Renal cortical epithelial cell (primary cell): ENCODE results near the gene DHX32. TPM values are rescaled to one million over a fixed set of nuclear protein-coding genes. Genes with fewer than 3 reads are reported as not detected.
"Not testable (repeated sequence)": the region's sequence is repeated elsewhere in the genome, so short reads cannot be mapped to it uniquely, and the experiment has no call there.

Experiments used
- DNase-seq: peaks from one replicate; pipeline ENCODE4 v3.0.0-alpha.2; 2011; ENCODE audit warnings: low read depth
- total RNA-seq: library from RNA; depleted of rRNA; stranded (reverse); fragments of >200 nt; gene quantifications from 2 replicates; pipeline ENCODE4 v1.2.3, GENCODE V29; 2014

Gene DHX32
- total RNA-seq, 1 donor from 2014 or later: 66.1 TPM

DNA sequence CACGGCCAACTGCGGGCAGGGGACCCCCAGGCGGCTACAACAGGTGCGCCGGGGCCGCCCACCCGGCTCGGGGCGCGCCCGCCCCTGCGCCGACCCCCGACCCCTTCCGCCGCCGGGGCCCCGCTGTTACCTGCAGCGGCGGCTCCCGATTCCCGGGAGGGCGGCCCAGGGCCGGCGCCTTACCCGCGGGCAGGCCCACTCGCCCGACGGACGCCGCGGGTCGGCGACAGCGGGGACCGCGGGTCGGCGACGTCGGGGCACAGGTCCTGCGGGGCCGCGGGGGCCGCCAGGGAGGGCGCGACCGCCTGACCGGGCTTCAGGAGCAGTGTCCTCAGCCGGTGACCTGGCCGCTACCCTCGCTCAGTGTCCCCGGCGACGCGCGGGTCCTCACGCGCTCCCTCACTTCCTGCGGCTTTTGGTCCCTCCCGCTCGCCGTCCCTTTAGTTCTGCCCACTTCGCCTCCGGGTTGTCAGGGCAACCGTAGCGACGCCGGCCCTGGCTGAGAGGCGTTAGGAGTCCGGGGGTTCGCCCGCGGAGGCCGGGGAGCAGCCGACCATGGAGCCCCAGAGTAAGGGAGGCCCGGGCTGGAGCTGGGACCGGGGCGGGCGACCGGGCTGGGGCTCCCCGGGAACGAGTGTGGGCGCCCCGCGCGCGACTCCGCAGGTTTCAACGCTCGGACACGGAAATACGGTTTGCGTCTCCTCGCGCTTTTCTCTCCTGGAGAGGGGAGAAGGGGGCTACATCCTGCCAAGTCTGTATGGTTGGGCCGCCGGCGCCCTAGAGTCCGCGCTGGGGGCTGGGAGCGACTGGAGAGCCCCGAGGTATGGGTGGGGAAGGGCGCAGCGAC lies 15.2 kb upstream of the DHX32 start, which contains the start of gene FANK1:
Gene FANK1, plus strand, starts transcription at position 477 of the 847 bp plus-strand sequence. Its CDS starts 79 bp downstream, at position 556.
- DNase-seq: peak; percentile 55

DNA sequence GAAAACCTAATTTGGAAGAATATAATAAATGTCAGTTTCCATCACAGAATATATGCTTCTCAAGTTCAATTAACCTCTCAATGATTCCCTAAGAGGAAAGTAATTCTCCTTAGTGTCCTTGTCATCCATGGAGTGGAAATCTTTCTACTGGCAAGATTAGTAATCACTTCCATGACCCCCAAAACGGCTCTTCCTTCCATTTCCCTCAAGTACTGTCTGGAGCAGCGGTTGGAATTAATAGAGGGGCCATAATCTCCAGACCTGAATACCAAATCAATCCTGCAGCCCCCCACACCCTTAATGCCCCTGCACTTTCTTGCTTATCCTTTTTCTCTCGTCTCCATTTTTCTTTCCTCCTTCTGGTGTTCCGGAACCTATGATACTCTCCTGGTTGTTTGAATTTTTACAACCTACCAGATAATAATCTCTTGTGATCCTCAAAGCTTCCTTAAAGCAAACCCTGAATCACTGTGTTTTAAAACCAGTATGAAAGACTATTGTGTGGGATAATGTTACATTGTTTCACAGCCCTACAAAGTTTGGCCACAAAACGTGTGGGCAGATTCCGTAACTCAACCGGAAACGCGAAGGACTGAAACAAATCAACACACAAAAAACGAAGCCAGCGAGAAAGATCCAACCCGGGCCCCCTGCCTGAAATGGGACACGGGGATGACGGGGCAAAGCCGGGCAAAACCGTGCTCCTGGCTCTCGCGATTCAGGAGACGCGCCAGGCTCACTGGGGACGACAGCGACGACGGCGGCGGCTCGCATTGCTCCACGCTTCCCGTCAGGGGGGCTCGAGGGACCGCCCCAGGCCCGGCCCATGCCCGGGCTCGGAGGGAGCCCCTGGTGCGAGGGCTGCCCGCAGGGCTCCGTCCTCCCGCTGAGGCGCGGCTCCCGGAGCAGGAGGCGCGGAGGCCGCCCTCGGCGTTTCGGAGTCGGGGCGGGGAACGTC lies 14.3 kb upstream of the DHX32 start:
- peak; percentile 36 for DNase-seq

DNA sequence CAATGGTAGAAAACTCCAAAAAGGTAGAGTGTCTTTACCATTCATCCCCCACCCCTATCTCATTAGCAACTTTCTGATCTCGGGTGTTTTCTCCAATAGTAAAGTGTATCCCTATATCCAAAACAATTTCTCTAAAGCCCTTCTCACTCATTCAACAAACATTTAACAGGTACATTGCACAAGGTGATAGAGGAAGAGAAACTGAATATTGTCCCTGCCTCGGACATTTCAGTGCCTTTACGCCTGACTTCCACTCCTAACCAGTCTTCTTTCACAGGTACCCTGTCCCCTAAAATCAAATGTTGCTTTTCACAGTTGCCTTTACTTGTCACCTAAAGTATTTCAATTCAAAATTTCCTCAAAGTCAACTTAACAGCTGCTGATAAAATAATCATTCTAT lies 13.1 kb upstream of the DHX32 start:
- DNase-seq: not testable (repeated sequence)

DNA sequence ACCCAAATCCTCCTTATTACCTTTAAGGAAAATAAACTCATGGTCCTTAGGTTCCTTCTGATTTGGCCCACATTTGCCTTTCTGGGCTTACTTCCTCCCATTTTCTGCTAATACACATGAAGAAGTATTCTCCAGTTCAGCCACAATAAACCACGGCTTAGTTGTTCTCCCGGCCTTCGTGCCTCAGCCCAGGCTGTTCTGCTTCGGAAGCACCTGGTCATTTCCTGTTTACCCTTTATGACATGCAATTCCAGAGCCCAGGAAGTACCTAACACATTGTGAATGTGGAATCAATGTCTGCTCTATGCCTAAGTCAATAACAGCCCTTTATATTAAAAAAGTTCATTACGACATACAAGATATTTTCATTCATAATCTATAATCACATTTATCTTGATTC lies 11.3 kb upstream of the DHX32 start:
- peak; percentile 67 for DNase-seq

GRCh38 chr10:125889441-125889840 lies 8.3 kb upstream of the DHX32 start:
- not testable (repeated sequence) for DNase-seq

DNA sequence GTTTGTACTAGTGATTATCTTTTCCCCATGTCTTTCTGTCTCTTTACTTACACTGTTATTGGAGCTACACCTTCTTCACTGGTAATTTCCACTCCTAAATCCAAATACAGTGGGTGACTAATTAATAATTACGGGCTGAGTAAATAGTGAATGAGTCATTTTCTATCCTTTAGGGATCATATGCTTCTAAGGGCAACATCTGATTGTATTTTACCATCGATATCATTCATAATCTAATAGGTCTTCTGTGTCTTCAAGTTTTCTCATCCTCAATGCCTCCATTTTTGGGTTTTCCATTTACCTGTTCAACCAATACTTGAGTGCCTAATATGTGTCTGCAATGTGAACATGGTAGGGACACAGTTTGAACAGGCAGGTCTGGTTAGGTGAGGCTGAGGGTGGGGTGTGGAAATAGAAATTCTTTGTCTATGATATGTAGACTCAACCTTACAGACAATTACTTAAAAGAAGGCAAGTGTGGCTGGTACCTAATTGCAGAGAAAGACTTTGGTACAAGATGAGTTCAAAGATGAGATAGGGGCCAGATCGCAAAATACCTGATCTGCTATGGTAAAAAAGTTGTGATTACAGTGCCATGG lies 5.9 kb upstream of the DHX32 start:
- peak; percentile 46 for DNase-seq

GRCh38 chr10:125883211-125883610 lies 2.1 kb upstream of the DHX32 start:
- DNase-seq: no peak

GRCh38 chr10:125882596-125882995 lies 1.5 kb upstream of the DHX32 start:
- DNase-seq: peak; percentile 69

DNA sequence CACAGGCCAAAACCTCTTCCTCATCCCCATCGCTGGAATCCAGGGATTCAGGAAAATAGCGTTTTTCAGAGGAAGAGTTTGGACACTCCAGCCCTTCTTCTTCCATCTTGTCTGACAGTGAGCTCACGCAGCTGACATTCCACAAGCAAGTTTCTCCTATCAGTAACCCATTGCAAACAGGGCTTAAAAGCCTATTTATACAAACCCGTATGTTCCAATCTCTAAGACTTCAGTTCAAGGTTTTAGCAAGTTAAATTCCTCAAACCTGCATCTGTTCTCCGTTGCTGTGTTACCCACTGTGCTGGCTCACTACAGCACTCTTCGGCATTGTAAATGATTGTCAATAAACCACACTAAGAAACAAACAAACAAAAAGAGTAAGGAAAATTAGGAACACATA lies 373 bp downstream of the DHX32 start:
- no peak for DNase-seq

DNA sequence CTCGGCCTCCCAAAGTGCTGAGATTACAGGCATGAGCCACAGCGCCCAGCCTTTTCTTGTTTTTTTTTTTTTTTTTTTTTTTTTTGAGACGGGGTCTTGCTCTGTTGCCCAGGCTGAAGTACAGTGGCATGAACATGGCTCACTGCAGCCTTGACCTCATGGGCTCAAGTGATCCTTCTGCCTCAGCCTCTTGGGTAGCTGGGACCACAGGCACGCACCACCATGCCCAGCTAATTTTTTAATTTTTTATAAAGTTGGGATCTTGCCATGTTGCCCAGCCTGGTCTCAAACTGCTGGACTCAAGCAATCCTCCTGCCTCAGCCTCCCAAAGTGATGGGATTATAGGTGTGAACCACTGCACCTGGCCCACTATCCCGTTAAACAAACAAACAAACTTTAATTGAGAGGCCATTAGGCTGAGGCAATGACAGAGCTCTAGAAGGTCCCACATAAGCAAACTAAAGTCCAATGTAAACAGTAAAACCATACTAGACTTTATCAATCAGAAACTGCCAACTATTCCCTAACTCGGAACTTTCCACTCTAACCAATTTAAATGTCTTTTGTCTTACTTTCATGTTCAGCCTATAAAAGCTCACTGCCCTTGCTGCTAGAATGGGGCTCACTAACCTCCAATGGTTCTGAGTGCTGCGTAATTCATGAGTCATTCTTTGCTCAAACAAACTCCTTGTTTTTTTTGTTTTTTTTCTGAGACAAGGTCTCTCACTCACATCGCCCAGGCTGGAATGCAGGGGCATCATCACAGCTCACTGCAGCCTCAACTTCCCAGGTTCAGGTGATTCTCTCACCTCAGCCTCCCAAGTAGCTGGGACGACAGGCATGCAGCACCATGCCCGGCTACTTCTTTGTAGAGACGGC lies 1.9 kb downstream of the DHX32 start:
- peak; percentile 98 for DNase-seq

- DNase-seq: no peak
These were observed 9.8 kb downstream of the DHX32 start for GRCh38 chr10:125871338-125871737.

- DNase-seq: peak; percentile 79
These were observed 12.6 kb downstream of the DHX32 start for GRCh38 chr10:125868372-125868975.

DNA sequence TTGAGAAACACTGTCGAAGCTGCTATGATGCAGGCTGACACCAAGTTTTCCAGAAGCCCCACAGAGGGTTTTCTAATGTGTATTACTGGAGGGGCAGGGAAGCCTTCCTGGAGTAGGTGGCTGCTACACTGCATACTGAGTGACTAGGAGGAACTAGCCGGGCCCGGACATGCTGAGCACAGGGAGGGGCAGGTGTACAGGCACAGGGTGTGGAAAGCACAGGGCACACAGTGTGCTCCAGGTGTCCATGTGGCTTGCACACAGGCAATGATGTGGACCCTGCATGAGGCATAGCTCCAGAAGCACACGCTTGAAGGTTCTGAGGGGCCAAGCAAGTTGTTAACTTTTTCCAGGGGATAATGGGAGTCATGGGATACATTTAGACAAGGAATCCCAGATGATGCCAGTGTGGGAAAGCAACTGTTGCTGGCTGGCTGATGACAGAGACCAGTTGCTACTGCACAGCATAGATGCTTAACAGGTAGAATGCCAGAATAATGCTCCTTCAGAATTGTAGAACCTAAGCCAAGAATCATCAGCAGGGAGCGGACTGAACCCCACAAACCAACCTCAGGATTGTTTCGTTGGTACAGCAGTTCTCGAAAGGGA lies 14.6 kb downstream of the DHX32 start:
- DNase-seq: no peak

GRCh38 chr10:125865120-125865519 lies 16.0 kb downstream of the DHX32 start:
- no peak for DNase-seq

DNA sequence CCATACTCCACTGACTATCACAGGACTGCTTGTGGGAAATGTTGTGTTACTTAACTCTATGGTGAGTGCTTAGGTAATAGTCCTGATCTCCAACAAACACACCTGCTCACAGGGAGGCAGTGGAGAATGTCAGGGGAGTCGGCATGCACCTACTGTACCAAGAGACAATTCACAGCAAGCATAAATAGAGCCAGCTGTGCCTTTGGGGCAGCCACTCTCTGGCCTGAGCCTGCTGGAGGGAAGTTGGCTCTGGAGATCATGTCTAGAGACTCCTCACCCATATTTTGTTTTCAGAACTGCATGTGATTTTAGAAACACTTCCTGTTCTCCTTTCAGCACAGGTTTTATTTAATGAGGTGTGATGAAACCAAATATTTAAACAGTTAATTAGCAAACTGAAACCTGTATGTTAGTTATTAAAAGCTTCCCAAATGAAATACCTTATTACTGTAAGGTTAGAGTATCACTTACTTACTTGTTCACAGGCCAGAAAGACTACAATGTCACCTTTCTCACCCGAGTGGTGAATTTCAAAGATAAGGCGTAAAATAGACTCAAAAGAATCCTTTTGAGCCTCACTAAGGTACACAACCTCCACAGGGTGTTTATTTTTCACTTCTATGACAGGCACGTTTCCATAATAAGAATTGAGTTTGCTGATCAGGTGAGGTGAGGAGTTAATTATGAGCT lies 21.8 kb downstream of the DHX32 start:
- DNase-seq: peak; percentile 26

- DNase-seq: peak; percentile 28
These were observed 23.8 kb downstream of the DHX32 start for GRCh38 chr10:125857185-125857760.

DNA sequence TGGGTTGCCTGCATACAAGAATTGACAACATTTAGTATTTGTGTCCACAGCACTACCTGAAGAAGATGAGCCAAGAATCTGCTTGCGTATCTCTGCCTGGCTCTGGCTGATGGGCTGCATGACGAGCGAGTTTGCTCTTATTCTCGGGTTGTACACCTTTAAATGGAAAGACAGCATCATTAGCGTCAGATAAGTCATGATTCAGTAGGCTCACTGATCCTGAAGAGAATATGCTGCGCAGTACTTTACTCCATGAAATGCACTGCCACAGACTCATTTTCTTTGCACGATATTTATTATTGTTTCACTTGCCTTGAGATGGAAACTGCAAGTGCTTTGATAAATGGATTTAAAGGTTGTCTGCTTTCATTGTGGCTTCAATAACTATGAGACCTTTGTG lies 28.6 kb downstream of the DHX32 start:
- no peak for DNase-seq

DNA sequence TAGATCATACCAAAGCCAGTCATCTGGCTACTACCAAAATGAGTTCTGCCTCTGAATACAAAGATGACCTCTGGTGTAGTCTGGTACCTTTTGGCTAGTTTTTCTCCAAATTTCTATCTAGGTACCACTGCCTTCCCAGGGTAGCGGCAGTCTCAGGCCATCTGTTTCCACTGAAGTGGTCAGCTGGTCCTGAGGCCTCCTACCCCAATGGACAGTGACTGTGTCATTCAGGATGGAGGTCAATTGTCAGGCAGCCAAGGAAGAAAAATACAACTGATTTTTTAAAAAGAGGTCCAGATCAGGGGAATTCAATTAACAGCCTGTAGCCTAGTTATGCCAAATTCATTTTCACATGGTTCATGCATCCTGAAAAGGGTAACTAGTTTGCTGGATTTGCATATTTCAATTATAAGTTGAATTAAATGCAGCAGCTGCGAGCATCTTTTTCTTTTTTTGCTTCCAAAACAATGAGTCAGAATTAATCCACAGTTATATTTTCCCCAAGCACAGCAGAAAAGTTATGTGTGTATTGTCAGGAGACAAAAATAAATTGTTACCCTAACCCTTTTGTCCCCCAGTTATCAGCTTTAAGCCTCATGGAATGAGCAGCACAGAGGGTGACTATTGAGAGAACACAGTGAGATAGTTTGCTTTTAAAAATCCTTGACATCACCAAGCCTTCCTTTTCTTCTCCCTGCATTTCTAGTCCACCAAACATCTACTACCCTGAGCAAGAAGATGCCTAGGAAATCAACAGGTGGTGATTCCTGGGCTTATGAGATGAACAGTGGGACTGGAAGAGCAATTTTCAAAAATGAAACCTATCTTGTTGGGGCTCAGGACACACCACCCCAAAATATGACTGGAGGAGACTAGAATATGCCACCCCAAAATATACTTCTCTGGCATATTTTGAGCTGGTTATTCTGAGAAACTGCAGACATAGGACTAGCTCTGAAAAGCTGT lies 30.0 kb downstream of the DHX32 start:
- no peak for DNase-seq
